NCI-H69 (cell line): ENCODE measurements around the gene SAE1.

ENCODE experiments used
- DNase-seq: peaks from one replicate; lab custom pipeline; 2025; lab: John Stamatoyannopoulos, UW

The SAE1 gene

GRCh38 chr19:47161876-47162489, 31.3 kb downstream of the SAE1 start:
- DNase-seq: no peak

GRCh38 chr19:47168065-47168464, 37.4 kb downstream of the SAE1 start:
- DNase-seq: no peak

GRCh38 chr19:47172666-47173455, 42.2 kb downstream of the SAE1 start:
- no peak for DNase-seq

GRCh38 chr19:47176071-47176626, 45.5 kb downstream of the SAE1 start:
- no peak for DNase-seq

- no peak for DNase-seq
Observed at GRCh38 chr19:47176627-47177090, 46.0 kb downstream of the SAE1 start.

GRCh38 chr19:47179653-47180310, 49.1 kb downstream of the SAE1 start:
- no peak for DNase-seq

GRCh38 chr19:47183601-47184000, 53.0 kb downstream of the SAE1 start:
- DNase-seq: no peak

- no peak for DNase-seq
Observed at GRCh38 chr19:47186446-47187334, 56.1 kb downstream of the SAE1 start.

- no peak for DNase-seq
Observed at GRCh38 chr19:47187335-47187655, 56.7 kb downstream of the SAE1 start.

GRCh38 chr19:47187797-47188196, 57.2 kb downstream of the SAE1 start:
- DNase-seq: no peak

- DNase-seq: no peak
Observed at GRCh38 chr19:47188507-47189033, 57.9 kb downstream of the SAE1 start.

- DNase-seq: peak; percentile 74
Observed at GRCh38 chr19:47190167-47190727, 59.6 kb downstream of the SAE1 start.

- no peak for DNase-seq
Observed at GRCh38 chr19:47195434-47195833, 64.8 kb downstream of the SAE1 start.

GRCh38 chr19:47197141-47197540, 66.5 kb downstream of the SAE1 start:
- DNase-seq: no peak

GRCh38 chr19:47200530-47200929, 69.9 kb downstream of the SAE1 start:
- no peak for DNase-seq

- no peak for DNase-seq
Observed at GRCh38 chr19:47203254-47203653, 72.6 kb downstream of the SAE1 start.

- DNase-seq: no peak
Observed at GRCh38 chr19:47209319-47210179, 78.9 kb downstream of the SAE1 start.

- DNase-seq: no peak
Observed at GRCh38 chr19:47210180-47210490, 79.5 kb downstream of the SAE1 start.

GRCh38 chr19:47210689-47211316, 80.2 kb downstream of the SAE1 start:
- DNase-seq: peak; percentile 73

GRCh38 chr19:47215581-47215980, 84.9 kb downstream of the SAE1 start:
- no peak for DNase-seq
